Thymus (tissue), 14 donors: ENCODE results near the gene NCKAP1. TPM values are rescaled to one million over a fixed set of nuclear protein-coding genes. Genes with fewer than 3 reads are reported as not detected.

Source experiments
- DNase-seq, 9 donors: peaks; one replicate each; pipeline ENCODE4 v3.0.0-alpha.2; 2013; ENCODE audit warnings: low spot score in 9 of 9, low read depth in 6 of 9, missing footprints in 1 of 9
- H3K27ac ChIP-seq, 2 donors: one replicate each; pipeline ENCODE4 v1.5.1; 2013; ENCODE audit warnings: control low read depth in 1 of 2, low read depth in 1 of 2, low read length in 1 of 2, mild to moderate bottlenecking in 1 of 2, moderate library complexity in 1 of 2
- H3K27me3 ChIP-seq, 2 donors: one replicate each; pipeline ENCODE4 v1.5.1; 2013; ENCODE audit warnings: low read length in 1 of 2; ENCODE audit not compliant: control insufficient read depth in 2 of 2, insufficient read depth in 1 of 2
- H3K36me3 ChIP-seq, 2 donors: one replicate each; pipeline ENCODE4 v1.5.1; 2013; ENCODE audit warnings: low read length in 1 of 2, mild to moderate bottlenecking in 1 of 2, moderate library complexity in 1 of 2; ENCODE audit not compliant: control insufficient read depth in 2 of 2, insufficient read depth in 2 of 2
- H3K4me1 ChIP-seq, 2 donors: one replicate each; pipeline ENCODE4 v1.5.1; 2013; ENCODE audit warnings: low read length in 2 of 2; ENCODE audit not compliant: control insufficient read depth in 2 of 2, insufficient read depth in 2 of 2
- H3K4me3 ChIP-seq, 2 donors: one replicate each; pipeline ENCODE4 v1.5.1; 2013; ENCODE audit warnings: low read length in 2 of 2, control low read depth in 1 of 2, mild to moderate bottlenecking in 1 of 2
- H3K9me3 ChIP-seq, 2 donors: one replicate each; pipeline ENCODE4 v1.5.1; 2013; ENCODE audit warnings: low read length in 1 of 2, mild to moderate bottlenecking in 1 of 2; ENCODE audit not compliant: control insufficient read depth in 2 of 2, insufficient read depth in 1 of 2
- WGBS: extraction: QIAGEN DNeasy Blood & Tissue Kit; methylation state at CpG from one replicate; pipeline ENCODE4 v1.1.7; 2013; 5-methylcytosine and 5-hydroxymethylcytosine counted together
- long read RNA-seq, 10 donors: transcript quantifications; one replicate each; lab custom pipeline, GENCODE V29; 2026
- polyA plus RNA-seq: library from polyadenylated mRNA; stranded (reverse); fragments of 200-250 nt; gene quantifications from one replicate; pipeline ENCODE4 v1.2.3, GENCODE V29; 2013
- total RNA-seq: library from RNA; stranded (reverse); fragments of 120-200 nt; gene quantifications from one replicate; pipeline ENCODE4 v1.2.4, GENCODE V29; 2013
- donor health status: healthy.

Gene NCKAP1
- 23.7 TPM for total RNA-seq
- polyA plus RNA-seq: 36.8 TPM
- long read RNA-seq, donor 1: 0 reads
- long read RNA-seq, donor 2, full-length matches to known transcripts: 3 of 3 reads
- long read RNA-seq, donor 2, partial matches to known transcripts: 0 of 3 reads
- long read RNA-seq, donor 2, other reads (novel, unspliced or antisense): 0 of 3 reads
- long read RNA-seq, donor 3, full-length matches to known transcripts: 1 of 1 reads
- long read RNA-seq, donor 3, partial matches to known transcripts: 0 of 1 reads
- long read RNA-seq, donor 3, other reads (novel, unspliced or antisense): 0 of 1 reads
- long read RNA-seq, donor 4: 0 reads
- long read RNA-seq, donor 5, full-length matches to known transcripts: 7 of 7 reads
- long read RNA-seq, donor 5, partial matches to known transcripts: 0 of 7 reads
- long read RNA-seq, donor 5, other reads (novel, unspliced or antisense): 0 of 7 reads
- long read RNA-seq, donor 6, full-length matches to known transcripts: 3 of 3 reads
- long read RNA-seq, donor 6, partial matches to known transcripts: 0 of 3 reads
- long read RNA-seq, donor 6, other reads (novel, unspliced or antisense): 0 of 3 reads
- long read RNA-seq, donor 7, full-length matches to known transcripts: 2 of 2 reads
- long read RNA-seq, donor 7, partial matches to known transcripts: 0 of 2 reads
- long read RNA-seq, donor 7, other reads (novel, unspliced or antisense): 0 of 2 reads
- long read RNA-seq, donor 8, full-length matches to known transcripts: 2 of 2 reads
- long read RNA-seq, donor 8, partial matches to known transcripts: 0 of 2 reads
- long read RNA-seq, donor 8, other reads (novel, unspliced or antisense): 0 of 2 reads
- long read RNA-seq, donor 9, full-length matches to known transcripts: 1 of 1 reads
- long read RNA-seq, donor 9, partial matches to known transcripts: 0 of 1 reads
- long read RNA-seq, donor 9, other reads (novel, unspliced or antisense): 0 of 1 reads
- long read RNA-seq, donor 10, partial matches to known transcripts: 0 of 1 reads
- long read RNA-seq, donor 10, other reads (novel, unspliced or antisense): 0 of 1 reads

- Histone ChIP-seq H3K9me3 (no peaks in the 10 kb centered on the region), H3K27me3 (peaks cover 27 to 60% of the 10 kb centered on the region in 2 donors), H3K4me1 (peaks cover 10% of the 10 kb centered on the region in 2 donors), H3K36me3 (no peaks in the 10 kb centered on the region), H3K27ac (peak within 1 kb of the TSS; percentile 50 to 81), H3K4me3 (peak within 1 kb of the TSS; percentile 49 to 75)
- WGBS: 3% methylated on average over 68 of the region's 68 CpGs
- peak in 8 of 9 donors; percentile 50 to 90 (median 74) for DNase-seq
Measured at GRCh38 chr2:183038341-183039300, at the start of gene NCKAP1. NCKAP1 (minus strand) TSS chr2:183038457; CDS start chr2:183038099, 358 bp downstream.

GRCh38 chr2:183081911-183082310 is 43.7 kb upstream of the NCKAP1 start:
- H3K27ac ChIP-seq: no peak overlapping the region
- H3K4me1 ChIP-seq: no peaks in the 10 kb centered on the region
- no peak overlapping the region for H3K4me3 ChIP-seq
- peaks cover 0 to 5% of the 10 kb centered on the region in 2 donors for H3K27me3 ChIP-seq
- no peaks in the 10 kb centered on the region for H3K36me3 ChIP-seq
- 83% methylated on average over 1 of the region's 1 CpG for WGBS
- no peak for DNase-seq
- H3K9me3 ChIP-seq: no peaks in the 10 kb centered on the region

GRCh38 chr2:183079139-183079775 is 41.0 kb upstream of the NCKAP1 start:
- Histone ChIP-seq H3K27ac (peak overlapping the region; percentile 25 to 51), H3K4me3 (peak overlapping the region; percentile 66 to 73), H3K27me3 (peaks cover 3 to 12% of the 10 kb centered on the region in 2 donors), H3K9me3 (no peaks in the 10 kb centered on the region), H3K36me3 (no peaks in the 10 kb centered on the region), H3K4me1 (no peaks in the 10 kb centered on the region)
- 39% methylated on average over 13 of the region's 13 CpGs for WGBS
- peak in 3 of 9 donors; percentile 3 to 34 (median 8) for DNase-seq

GRCh38 chr2:183078464-183079138 is 40.3 kb upstream of the NCKAP1 start, which contains the start of gene DUSP19:
DUSP19 (plus strand) TSS chr2:183078747; CDS start chr2:183078934, 187 bp downstream.
- H3K4me1 ChIP-seq: no peaks in the 10 kb centered on the region
- H3K9me3 ChIP-seq: no peaks in the 10 kb centered on the region
- peak within 1 kb of the TSS; percentile 25 to 51 for H3K27ac ChIP-seq
- H3K36me3 ChIP-seq: no peaks in the 10 kb centered on the region
- H3K27me3 ChIP-seq: peaks cover 3 to 12% of the 10 kb centered on the region in 2 donors
- peak; percentile 78 to 96 (median 91) for DNase-seq
- 2% methylated on average over 20 of the region's 20 CpGs for WGBS
- peak within 1 kb of the TSS; percentile 66 to 73 for H3K4me3 ChIP-seq

- peak overlapping the region; percentile 66 to 73 for H3K4me3 ChIP-seq
- no peaks in the 10 kb centered on the region for H3K4me1 ChIP-seq
- WGBS: 5% methylated on average over 8 of the region's 8 CpGs
- H3K27me3 ChIP-seq: peaks cover 3 to 12% of the 10 kb centered on the region in 2 donors
- H3K36me3 ChIP-seq: no peaks in the 10 kb centered on the region
- H3K27ac ChIP-seq: no peak overlapping the region
- no peaks in the 10 kb centered on the region for H3K9me3 ChIP-seq
- no peak for DNase-seq
Measured at GRCh38 chr2:183078163-183078463, 39.9 kb upstream of the NCKAP1 start.

GRCh38 chr2:183072177-183072576 is 33.9 kb upstream of the NCKAP1 start:
- no peak for DNase-seq
- no peak overlapping the region for H3K27ac ChIP-seq
- 92% methylated on average over 7 of the region's 7 CpGs for WGBS

GRCh38 chr2:183070942-183071844 is 32.9 kb upstream of the NCKAP1 start:
- no peak for DNase-seq
- WGBS: 75% methylated on average over 34 of the region's 34 CpGs
- H3K27me3 ChIP-seq: peaks cover 3 to 9% of the 10 kb centered on the region in 2 donors
- peaks cover 0 to 24% of the 10 kb centered on the region in 2 donors for H3K9me3 ChIP-seq
- H3K4me1 ChIP-seq: no peaks in the 10 kb centered on the region
- no peak overlapping the region for H3K4me3 ChIP-seq
- no peak overlapping the region for H3K27ac ChIP-seq
- no peaks in the 10 kb centered on the region for H3K36me3 ChIP-seq

More at GRCh38 chr2:183072177-183072576, 33.9 kb upstream of the NCKAP1 start:
- H3K9me3 ChIP-seq: peaks cover 0 to 24% of the 10 kb centered on the region in 2 donors
- no peaks in the 10 kb centered on the region for H3K36me3 ChIP-seq
- peaks cover 3 to 11% of the 10 kb centered on the region in 2 donors for H3K27me3 ChIP-seq
- H3K4me3 ChIP-seq: no peak overlapping the region
- no peaks in the 10 kb centered on the region for H3K4me1 ChIP-seq
